ENCODE measurements around the gene PLEKHH2. TPM values are rescaled to one million over a fixed set of nuclear protein-coding genes. Genes with fewer than 3 reads are reported as not detected.

Gene PLEKHH2
- total and polyA plus RNA-seq, 2 of the 13 experiments (the other 11 are each of a cell fraction or from before 2014, with no cell fraction given) = 1.1 to 3.0 TPM

DNA sequence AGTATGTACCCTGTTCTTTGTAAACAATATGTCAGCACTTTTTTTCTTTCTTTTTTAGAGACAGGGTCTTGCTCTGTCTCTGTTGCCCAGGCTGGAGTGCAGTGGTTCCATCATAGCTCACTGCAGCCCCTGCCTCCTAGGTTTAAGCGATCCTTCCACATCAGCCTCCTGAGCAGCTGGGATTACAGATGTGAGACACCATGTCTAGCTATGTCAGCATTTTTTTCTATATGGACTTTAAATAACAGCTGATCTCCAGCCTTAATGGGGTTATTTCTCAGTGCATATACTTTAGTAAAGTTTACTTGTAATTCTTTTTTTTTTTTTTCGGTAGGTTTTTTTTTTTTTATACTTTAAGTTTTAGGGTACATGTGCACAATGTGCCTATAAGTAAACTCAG, 174.9 kb downstream of the PLEKHH2 start:
- no peak overlapping the region for H3K9ac ChIP-seq (ENCODE audit: insufficient read depth, low read depth, low read length)
- POLR2A ChIA-PET = no interaction called here
- no peaks in the 10 kb centered on the region for H3K9me3 ChIP-seq (ENCODE audit: low read length)
- ATAC-seq = no peak
- CTCF ChIA-PET (ENCODE audit: low intra/inter-chr PET ratio, low total read pairs) = no interaction called here
- H4K20me1 ChIP-seq (ENCODE audit: insufficient read depth, low read length) = no peaks in the 10 kb centered on the region
- no peaks in the 10 kb centered on the region for H3K79me2 ChIP-seq (ENCODE audit: insufficient read depth, low read length)
- H3K4me2 ChIP-seq (ENCODE audit: low read depth, low read length) = no peak overlapping the region
- FAIRE-seq = no peak
- no peak overlapping the region for H3K4me3 ChIP-seq (replicated peaks in 1 of 3; ENCODE audit: insufficient read depth in 1 of 3, low read depth in 2 of 3, low read length in 3 of 3)
- intact Hi-C loops (cut with micrococcal nuclease; ENCODE audit: unreplicated experiment) (no loop called here), in situ Hi-C loops (cut with HindIII; ENCODE audit: extremely low pct_ligation_motif_present, low pct_unique_long_range_greater_than_20kb) (no loop called here)
- TF ChIP-seq ZIK1 (CRISPR knock-in tag; IDR thresholded peaks at IDR 0.05; ENCODE audit: borderline replicate concordance, low read depth) (no peak), ZNF567 (CRISPR knock-in tag; IDR thresholded peaks at IDR 0.05; ENCODE audit: borderline replicate concordance) (no peak), CBX5 (CRISPR knock-in tag; IDR thresholded peaks at IDR 0.05; ENCODE audit: borderline replicate concordance) (no peak), ZNF205 (CRISPR knock-in tag; IDR thresholded peaks at IDR 0.05) (no peak), MAFF (IDR thresholded peaks at IDR 0.05; ENCODE audit: low read depth, low read length) (peak; percentile 95), SAFB2 (CRISPR knock-in tag; IDR thresholded peaks at IDR 0.05; ENCODE audit: borderline replicate concordance, low read depth) (no peak), MAFK (conservative IDR thresholded peaks at IDR 0.05 in 1 of 2, IDR thresholded peaks at IDR 0.05 in 1 of 2; ENCODE audit: low read length in 2 of 2) (peak; percentile 94)
- TF ChIP-seq, protein P1, sequence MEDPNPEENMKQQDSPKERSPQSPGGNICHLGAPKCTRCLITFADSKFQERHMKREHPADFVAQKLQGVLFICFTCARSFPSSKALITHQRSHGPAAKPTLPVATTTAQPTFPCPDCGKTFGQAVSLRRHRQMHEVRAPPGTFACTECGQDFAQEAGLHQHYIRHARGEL (CRISPR knock-in tag; IDR thresholded peaks at IDR 0.05) = no peak
- TF ChIP-seq, protein P2, sequence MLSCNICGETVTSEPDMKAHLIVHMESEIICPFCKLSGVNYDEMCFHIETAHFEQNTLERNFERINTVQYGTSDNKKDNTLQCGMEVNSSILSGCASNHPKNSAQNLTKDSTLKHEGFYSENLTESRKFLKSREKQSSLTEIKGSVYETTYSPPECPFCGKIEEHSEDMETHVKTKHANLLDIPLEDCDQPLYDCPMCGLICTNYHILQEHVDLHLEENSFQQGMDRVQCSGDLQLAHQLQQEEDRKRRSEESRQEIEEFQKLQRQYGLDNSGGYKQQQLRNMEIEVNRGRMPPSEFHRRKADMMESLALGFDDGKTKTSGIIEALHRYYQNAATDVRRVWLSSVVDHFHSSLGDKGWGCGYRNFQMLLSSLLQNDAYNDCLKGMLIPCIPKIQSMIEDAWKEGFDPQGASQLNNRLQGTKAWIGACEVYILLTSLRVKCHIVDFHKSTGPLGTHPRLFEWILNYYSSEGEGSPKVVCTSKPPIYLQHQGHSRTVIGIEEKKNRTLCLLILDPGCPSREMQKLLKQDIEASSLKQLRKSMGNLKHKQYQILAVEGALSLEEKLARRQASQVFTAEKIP (CRISPR knock-in tag; IDR thresholded peaks at IDR 0.05; ENCODE audit: borderline replicate concordance) = no peak
- TF ChIP-seq, protein P3, sequence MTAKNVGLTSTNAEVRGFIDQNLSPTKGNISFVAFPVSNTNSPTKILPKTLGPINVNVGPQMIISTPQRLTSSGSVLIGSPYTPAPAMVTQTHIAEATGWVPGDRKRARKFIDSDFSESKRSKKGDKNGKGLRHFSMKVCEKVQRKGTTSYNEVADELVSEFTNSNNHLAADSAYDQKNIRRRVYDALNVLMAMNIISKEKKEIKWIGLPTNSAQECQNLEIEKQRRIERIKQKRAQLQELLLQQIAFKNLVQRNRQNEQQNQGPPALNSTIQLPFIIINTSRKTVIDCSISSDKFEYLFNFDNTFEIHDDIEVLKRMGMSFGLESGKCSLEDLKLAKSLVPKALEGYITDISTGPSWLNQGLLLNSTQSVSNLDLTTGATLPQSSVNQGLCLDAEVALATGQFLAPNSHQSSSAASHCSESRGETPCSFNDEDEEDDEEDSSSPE (CRISPR knock-in tag; IDR thresholded peaks at IDR 0.05) = no peak
- WGBS (ENCODE audit: low lambda C conversion rate) = 93% methylated on average over 2 of the region's 2 CpGs
- no peaks in the 10 kb centered on the region for H3K27me3 ChIP-seq (ENCODE audit: control insufficient read depth in 1 of 2, insufficient read depth in 2 of 2, low read length in 2 of 2)
- no peak overlapping the region for H2AFZ ChIP-seq (ENCODE audit: low read length)
- H3K27ac ChIP-seq (ENCODE audit: extremely low read length, insufficient read depth, low read length) = no peak overlapping the region
- peaks cover 28% of the 10 kb centered on the region for H3K4me1 ChIP-seq (ENCODE audit: insufficient read depth, low read length)
- DNase-seq (ENCODE audit: low spot score) = no peak
- H3K36me3 ChIP-seq (replicated peaks in 1 of 2; ENCODE audit: control insufficient read depth in 1 of 2, insufficient read depth in 2 of 2, low read length in 2 of 2) = peaks cover 0 to 4% of the 10 kb centered on the region in 2 experiments; a peak in 2 of 5 replicates
- no TSS peak for BruUV-seq (replicated peaks)
